ENCODE results near the gene RTBDN. TPM values are rescaled to one million over a fixed set of nuclear protein-coding genes. Genes with fewer than 3 reads are reported as not detected.

The RTBDN gene
- total and polyA plus RNA-seq, 10 of the 15 experiments (the other 5 are each of a cell fraction or from before 2014, with no cell fraction given), result 0.45 TPM; not detected in 9

- ATAC-seq, result no peak
- WGBS (ENCODE audit: insufficient coverage, insufficient replicate concordance, low lambda C conversion rate, missing lambda C conversion rate), result 53% methylated on average over 4 of the region's 4 CpGs
- no peak overlapping the region for H3K4me2 ChIP-seq (ENCODE audit: control insufficient read depth, insufficient read depth)
- H3K4me3 ChIP-seq, result no peak overlapping the region
- in situ Hi-C loops (cut with MboI), result no loop called here
- BruUV-seq (replicated peaks), result no TSS peak
- intact Hi-C loops (cut with micrococcal nuclease; ENCODE audit: unreplicated experiment), result no loop called here
- TF ChIP-seq TARDBP (IDR thresholded peaks at IDR 0.05; ENCODE audit: borderline replicate concordance) (no peak), ELK1 (IDR thresholded peaks at IDR 0.05; ENCODE audit: low read depth, low read length) (no peak), SP1 (IDR thresholded peaks at IDR 0.05; ENCODE audit: low read depth, low read length) (no peak), ZNF384 (IDR thresholded peaks at IDR 0.05; ENCODE audit: borderline replicate concordance, low read depth, low read length) (no peak), PBX3 (IDR thresholded peaks at IDR 0.05; ENCODE audit: insufficient replicate concordance, low read depth, low read length) (no peak), USF1 (IDR thresholded peaks at IDR 0.05; ENCODE audit: borderline replicate concordance, extremely low read length, insufficient read depth, low read depth, low read length) (no peak)
- SMC1A ChIA-PET (ENCODE audit: uncharacterized antibody, unreplicated experiment), result interaction anchor here (2.1 kb wide), 1 partner anchor 16 kb away, joined by 5 read pairs; no protein-coding TSS in a partner anchor
- H3K9me3 ChIP-seq (replicated peaks; ENCODE audit: control insufficient read depth, insufficient read depth, low read length), result no peaks in the 10 kb centered on the region
- RAD21 ChIA-PET (ENCODE audit: unreplicated experiment), result interaction anchor here (0.7 to 1.2 kb wide), 3 partner anchors 27 to 230 kb away, joined by 3 to 4 read pairs (median 3); partner anchors contain the start of gene GCDH
- H3K36me3 ChIP-seq (ENCODE audit: control insufficient read depth in 2 of 2, insufficient read depth in 2 of 2, low read length in 1 of 2), result no peaks in the 10 kb centered on the region
- H3K79me2 ChIP-seq (ENCODE audit: control insufficient read depth, insufficient read depth, low read length), result no peaks in the 10 kb centered on the region
- no peaks in the 10 kb centered on the region for H4K20me1 ChIP-seq (ENCODE audit: control insufficient read depth, insufficient read depth)
- H3K27me3 ChIP-seq (replicated peaks in 1 of 2; ENCODE audit: control insufficient read depth in 2 of 2, insufficient read depth in 2 of 2, low read length in 1 of 2), result no peaks in the 10 kb centered on the region
- peaks cover 5% of the 10 kb centered on the region; the same call in 1 of the 2 replicates for H3K4me1 ChIP-seq (ENCODE audit: control insufficient read depth, insufficient read depth, low read length)
- H3K9ac ChIP-seq (ENCODE audit: control insufficient read depth, insufficient read depth, low read length), result no peak overlapping the region
- DNase-seq (ENCODE audit: low read depth, low spot score), result no peak
- no peak overlapping the region for H3K27ac ChIP-seq (ENCODE audit: control insufficient read depth, insufficient read depth)
- POLR2A ChIA-PET, result interaction anchor here (1.1 to 1.8 kb wide), 2 partner anchors 9 to 93 kb away, joined by 3 to 4 read pairs; partner anchors contain the start of gene GADD45GIP1
- CTCF ChIA-PET, result interaction anchor here (0.5 to 3.8 kb wide), 5 partner anchors 14 to 1431 kb away, joined by 3 to 29 read pairs (median 3); no protein-coding TSS in a partner anchor
- H2AFZ ChIP-seq (ENCODE audit: control insufficient read depth, low read depth, low read length), result no peak overlapping the region
- no peak for FAIRE-seq
These were observed 29.8 kb upstream of the RTBDN start for GRCh38 chr19:12864143-12864542.
